GM19455 (cell line): ENCODE results near the gene SORBS1.
"Not testable (repeated sequence)": the region's sequence is repeated elsewhere in the genome, so short reads cannot be mapped to it uniquely, and the experiment has no call there.

ENCODE experiments used
- ATAC-seq: cut with Tn5 transposase; IDR thresholded peaks from one replicate; pipeline ENCODE4 v1.9.1; 2021; ENCODE audit not compliant: unreplicated experiment

Gene SORBS1

GRCh38 chr10:95354110-95354509, 207.1 kb downstream of the SORBS1 start:
- no peak for ATAC-seq

GRCh38 chr10:95353123-95353522, 208.0 kb downstream of the SORBS1 start:
- no peak for ATAC-seq

- ATAC-seq: no peak
Observed at GRCh38 chr10:95352684-95353083, 208.5 kb downstream of the SORBS1 start.

GRCh38 chr10:95350830-95351228, 210.3 kb downstream of the SORBS1 start:
- ATAC-seq: no peak

GRCh38 chr10:95350219-95350829, 210.8 kb downstream of the SORBS1 start:
- no peak for ATAC-seq

GRCh38 chr10:95347402-95347766, 213.8 kb downstream of the SORBS1 start:
- not testable (repeated sequence) for ATAC-seq

- ATAC-seq: no peak
Observed at GRCh38 chr10:95346715-95347401, 214.3 kb downstream of the SORBS1 start.

- ATAC-seq: no peak
Observed at GRCh38 chr10:95343573-95343972, 217.6 kb downstream of the SORBS1 start.

- no peak for ATAC-seq
Observed at GRCh38 chr10:95341716-95342130, 219.4 kb downstream of the SORBS1 start.

- no peak for ATAC-seq
Observed at GRCh38 chr10:95339863-95340262, 221.3 kb downstream of the SORBS1 start.

GRCh38 chr10:95337423-95338160, 223.6 kb downstream of the SORBS1 start:
- no peak for ATAC-seq

GRCh38 chr10:95336702-95337101, 224.5 kb downstream of the SORBS1 start:
- no peak for ATAC-seq

GRCh38 chr10:95335933-95336699, 225.1 kb downstream of the SORBS1 start:
- ATAC-seq: no peak

- no peak for ATAC-seq
Observed at GRCh38 chr10:95334805-95335144, 226.4 kb downstream of the SORBS1 start.

- ATAC-seq: no peak
Observed at GRCh38 chr10:95333997-95334804, 227.0 kb downstream of the SORBS1 start.

- ATAC-seq: no peak
Observed at GRCh38 chr10:95332666-95333249, 228.4 kb downstream of the SORBS1 start.

GRCh38 chr10:95331596-95332130, 229.5 kb downstream of the SORBS1 start:
- no peak for ATAC-seq

- no peak for ATAC-seq
Observed at GRCh38 chr10:95330966-95331453, 230.2 kb downstream of the SORBS1 start.

- no peak for ATAC-seq
Observed at GRCh38 chr10:95329296-95329695, 231.9 kb downstream of the SORBS1 start.

GRCh38 chr10:95328013-95328412, 233.2 kb downstream of the SORBS1 start:
- no peak for ATAC-seq
